SHP77 treated with DMSO at 0.1 percent for 48 hours (cell line): Measurements from ENCODE around the gene NISCH.
A peak's percentile ranks its signal among the peaks of the same experiment; 100 is the strongest.

Experiments
- DNase-seq: peaks from one replicate; lab custom pipeline; 2025; lab: John Stamatoyannopoulos, UW

Gene NISCH

DNA sequence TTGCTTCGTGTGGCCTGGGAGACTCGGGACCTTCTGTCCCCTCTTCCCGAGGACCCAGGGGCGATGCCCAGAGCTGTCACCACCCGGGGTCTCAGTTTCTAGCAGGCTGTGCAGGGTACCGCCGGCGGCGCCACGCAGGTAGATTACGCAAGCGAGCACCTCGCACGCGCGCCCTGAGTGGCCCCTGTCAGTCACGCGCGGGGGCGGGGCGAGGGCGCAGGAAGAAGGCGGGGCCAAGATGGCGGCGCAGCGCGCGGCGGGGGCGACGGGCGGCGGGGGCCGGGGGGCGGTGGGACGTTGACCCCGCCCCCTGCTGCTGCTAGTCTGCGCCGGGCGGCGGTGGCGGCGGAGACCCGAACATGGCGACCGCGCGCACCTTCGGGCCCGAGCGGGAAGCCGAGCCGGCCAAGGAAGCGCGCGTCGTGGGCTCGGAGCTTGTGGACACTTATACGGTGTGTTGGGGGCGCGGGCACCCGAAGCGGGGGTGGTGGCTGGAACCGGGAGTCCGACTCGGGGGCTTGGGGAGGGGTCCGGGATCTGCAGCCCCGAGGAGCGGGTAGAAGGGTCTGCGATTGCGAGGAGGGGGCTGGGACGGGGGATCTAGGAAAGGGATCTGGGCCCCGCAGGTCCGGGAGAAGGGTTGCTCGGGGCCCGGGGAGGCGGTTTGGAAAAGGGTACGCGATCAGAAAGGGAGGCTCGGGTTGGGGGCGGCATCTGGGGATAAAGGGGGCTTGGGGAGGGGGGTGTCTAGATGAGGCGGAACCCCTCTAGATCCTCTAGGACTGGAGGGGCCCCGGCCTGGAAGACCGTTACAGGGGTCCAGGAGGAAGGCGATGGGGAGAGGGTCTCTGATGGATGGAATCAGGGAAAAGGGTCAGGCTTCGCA, at the start of gene NISCH:
Gene NISCH (plus strand): TSS at position 322 of the 886 bp plus-strand sequence. CDS start 38 bp downstream, at position 360.
- no peak for DNase-seq

DNA sequence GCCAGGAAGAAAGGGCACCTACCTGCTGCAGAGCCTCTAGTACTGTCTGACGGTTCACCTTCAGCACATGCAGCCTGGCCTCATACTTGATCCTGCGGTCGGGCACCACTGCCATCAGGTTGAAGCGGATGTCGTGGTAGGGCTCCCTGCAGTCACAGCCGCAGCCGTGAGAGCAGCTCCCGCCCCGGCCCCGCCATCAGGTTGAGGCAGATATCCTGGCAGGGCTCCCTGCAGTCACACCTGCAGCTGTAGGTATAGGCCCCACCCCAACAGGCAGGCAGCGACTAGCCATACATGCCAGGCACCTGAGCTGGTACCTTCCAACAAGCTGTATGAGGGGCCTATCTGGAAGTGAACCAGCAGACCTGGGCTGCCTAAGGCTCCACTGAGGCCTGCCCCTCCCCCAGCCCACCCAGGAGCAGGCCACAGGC, 49.2 kb upstream of the NISCH start:
- DNase-seq: no peak

- no peak for DNase-seq
These were observed 48.5 kb upstream of the NISCH start for GRCh38 chr3:52406791-52407510.

- no peak for DNase-seq
These were observed 47.6 kb upstream of the NISCH start for GRCh38 chr3:52407779-52408178.

DNA sequence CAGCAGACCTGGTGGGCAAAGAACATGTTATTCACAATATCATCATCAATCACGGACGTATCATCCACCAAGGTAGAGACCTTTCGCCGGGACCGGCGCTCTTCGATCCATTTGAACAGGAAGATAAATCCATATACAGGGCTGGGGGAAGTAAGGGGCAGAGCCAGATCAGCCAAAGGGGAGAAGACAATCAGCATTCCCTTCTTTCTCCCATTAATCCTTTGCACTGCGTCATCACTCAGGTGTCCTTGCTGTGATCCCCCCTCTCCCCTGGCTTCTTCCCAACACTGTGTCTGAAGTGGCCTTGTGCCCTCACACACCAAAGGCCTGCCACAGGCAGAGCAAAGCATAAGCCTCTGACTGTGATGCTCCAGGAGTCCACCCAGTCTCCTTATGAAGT, 46.9 kb upstream of the NISCH start:
- no peak for DNase-seq

DNA sequence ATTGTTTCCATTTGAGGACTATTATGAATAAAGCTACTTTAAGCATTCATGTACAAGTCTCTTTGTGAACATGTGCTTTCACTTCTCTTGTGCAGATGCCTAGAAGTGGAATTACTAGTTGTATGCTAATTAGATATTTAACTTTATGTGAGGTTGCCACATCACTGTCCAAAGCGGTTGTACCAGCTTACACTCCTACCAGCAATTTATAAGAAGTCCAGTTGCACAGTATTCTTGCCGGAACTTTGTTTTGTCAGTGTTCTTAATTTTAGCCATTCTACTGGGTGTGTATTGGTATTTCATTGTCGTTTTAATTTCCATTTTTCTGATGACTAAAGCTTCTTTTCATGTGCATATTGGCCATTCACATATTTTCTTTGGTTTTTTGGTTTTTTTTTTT, 39.6 kb upstream of the NISCH start:
- no peak for DNase-seq

DNA sequence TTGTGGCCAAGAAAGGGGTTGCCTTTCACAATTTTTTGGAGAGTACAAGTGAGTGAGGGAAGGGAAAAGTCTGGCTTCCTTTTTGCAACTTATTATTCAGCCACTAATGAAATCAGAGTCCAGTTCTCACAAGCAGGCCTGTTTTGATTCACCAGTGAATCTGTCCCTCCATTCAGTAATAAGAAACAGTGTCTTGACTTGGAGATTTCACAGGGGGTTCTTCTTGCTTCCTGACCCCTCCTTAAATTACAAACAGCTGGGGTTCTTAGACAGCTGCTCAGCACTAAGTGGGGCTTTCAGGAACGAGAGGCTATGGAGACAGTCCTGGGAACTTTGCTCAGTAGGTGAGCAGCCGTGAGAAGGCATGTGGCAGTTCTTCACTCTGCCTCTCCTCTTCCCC, 35.0 kb upstream of the NISCH start:
- DNase-seq: no peak

- DNase-seq: no peak
These were observed 32.7 kb upstream of the NISCH start for GRCh38 chr3:52422669-52423068.

GRCh38 chr3:52423173-52423572, 32.2 kb upstream of the NISCH start:
- DNase-seq: no peak

DNA sequence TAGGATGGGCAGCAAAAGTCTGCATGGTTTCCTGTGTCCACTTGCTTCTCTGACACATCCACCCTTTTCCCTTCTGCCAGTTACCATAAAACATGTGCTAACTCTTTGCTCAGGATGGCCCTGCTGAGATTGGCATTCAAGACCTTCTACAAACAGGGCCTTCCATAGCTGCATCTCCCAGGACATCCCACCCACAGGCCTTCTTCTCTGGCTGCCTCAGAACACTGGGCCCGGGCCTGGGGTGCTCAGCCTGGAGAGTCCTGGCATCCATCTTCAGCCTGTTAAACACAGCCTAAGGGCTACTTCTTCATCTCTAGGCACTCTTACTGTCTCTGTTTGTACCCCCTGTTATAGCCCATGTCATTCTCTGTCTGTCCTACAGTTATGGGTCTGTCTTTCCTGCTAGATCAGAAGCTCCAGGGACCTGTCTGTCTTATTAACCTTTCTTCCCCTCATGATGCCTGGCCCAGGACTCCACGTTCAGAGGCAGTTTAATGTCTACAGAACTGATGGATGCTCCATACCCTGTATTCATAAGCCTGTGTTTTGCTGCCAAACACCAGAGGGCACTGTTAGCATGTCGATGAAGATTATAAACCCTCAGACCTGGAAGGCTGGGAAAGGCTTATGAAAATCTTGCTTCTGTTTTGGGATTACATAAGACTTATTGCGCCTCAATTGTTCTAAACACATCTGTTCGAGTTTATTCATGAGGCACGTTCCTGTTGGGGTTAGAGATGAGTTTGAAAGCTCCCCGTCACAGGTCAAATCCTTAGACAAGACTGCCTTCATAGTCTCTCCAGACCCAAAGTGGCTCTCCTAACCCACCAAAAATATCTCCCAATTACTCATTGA, 27.0 kb upstream of the NISCH start:
- peak; percentile 40 for DNase-seq

- no peak for DNase-seq
These were observed 26.4 kb upstream of the NISCH start for GRCh38 chr3:52429031-52429430.

GRCh38 chr3:52429779-52430415, 25.5 kb upstream of the NISCH start:
- no peak for DNase-seq

DNA sequence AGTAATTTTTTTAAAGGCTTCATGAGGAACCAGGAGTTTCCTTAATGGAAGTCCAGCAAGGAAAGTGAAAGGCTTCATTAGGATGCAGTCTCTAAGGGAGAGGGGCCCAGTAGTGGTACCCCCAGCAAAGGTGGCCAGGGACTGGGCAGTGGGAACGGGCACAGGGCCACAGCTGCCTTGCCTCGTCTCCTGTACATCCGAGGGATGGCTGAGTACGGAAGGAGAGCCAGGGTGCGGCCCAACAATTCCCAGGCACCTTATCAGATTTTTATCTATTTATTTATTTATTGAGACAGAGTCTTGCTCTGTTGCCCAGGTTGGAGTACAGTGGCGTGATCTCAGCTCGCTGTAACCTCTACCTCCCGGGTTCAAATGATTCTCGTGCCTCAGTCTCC, 25.0 kb upstream of the NISCH start:
- DNase-seq: no peak

DNA sequence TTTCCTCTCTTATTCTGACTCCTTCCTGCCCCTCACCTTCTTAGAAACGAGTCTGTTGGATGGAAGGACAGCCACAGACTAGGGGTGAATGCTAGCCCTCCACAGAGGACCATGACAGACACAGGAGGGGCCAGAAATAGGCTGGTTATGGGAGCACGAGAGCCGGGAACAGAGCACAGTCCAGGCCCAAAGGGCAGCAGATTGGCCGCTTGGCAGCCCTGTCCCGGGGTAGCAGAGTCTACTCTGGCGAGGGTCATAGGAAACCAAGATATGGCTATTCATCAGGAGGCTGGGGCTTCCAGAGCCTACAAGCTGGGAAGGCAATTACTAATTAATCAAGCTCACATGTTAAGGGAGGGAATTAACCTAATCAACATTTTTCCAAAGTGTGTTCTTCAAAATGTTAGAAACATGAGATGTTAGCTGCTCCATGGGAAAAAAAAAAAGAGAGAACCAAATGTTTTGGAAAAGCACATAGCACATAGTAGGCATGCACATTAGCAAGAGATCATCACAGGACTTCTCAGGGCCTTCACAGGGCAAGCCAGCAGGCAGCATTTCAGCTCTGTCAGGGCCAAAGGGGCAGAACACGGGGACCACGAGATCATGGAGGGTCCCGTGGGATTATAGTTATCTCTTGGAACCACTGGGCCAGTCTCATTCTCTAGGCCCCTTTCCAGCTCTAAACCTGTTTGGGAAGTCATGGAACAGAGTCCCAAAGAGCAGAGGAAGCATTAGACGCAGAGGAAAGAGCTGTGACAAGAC, 23.8 kb upstream of the NISCH start:
- no peak for DNase-seq

- no peak for DNase-seq
These were observed 23.2 kb upstream of the NISCH start for GRCh38 chr3:52432225-52432624.

DNA sequence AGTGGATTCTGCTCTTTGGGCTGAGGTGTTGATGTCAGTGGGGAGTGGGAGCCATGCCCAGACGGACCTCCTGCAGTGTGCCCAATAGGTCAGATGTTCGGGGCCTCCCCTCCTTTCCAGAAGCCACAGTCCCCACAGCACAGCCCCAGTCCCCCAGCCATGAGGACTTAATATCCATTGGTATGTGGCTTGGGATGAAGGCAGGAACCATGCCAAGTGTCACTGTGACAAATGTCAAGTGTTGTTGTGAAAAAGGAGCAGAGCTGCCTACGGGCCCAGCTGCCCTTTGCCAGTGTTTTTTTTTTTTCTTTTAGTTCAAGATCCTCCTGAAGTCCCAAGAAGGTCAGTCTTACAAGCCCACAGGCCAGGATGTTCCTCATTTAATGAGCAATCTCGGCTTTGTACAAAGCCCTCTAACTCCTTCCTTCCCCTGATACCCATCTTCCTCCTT, 22.7 kb upstream of the NISCH start:
- DNase-seq: no peak

DNA sequence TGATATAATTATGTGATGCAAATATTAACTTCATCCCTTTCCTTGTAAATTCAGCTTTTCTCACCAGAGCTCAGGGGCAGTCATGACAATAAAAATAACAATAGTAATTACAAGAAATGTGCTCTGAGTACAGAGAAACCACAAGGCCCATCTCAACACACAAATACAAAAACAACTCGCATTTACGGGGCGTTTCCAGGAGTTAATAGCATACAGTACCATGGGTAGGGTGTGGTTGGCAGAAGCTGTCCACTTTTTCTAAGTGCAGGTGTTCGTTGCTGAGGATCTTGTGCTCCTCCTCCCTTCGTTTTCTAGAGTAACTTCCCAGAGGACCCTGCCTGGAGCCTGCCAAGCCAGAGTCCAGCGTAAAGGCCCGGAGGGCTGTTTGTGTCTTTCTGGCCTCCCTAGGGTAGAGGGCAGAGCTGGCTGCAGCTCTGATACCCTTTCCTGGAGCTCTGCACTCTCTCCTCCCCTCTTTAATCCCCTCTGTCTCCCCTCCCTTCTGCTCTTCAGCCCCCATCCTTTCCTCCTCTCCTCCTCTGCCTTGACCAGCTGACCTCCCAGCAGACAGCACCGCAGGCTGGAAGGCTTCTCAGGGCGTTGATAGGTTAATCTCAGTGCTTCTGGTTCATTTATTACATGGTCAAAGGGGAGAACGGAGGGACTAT, 21.9 kb upstream of the NISCH start:
- no peak for DNase-seq

DNA sequence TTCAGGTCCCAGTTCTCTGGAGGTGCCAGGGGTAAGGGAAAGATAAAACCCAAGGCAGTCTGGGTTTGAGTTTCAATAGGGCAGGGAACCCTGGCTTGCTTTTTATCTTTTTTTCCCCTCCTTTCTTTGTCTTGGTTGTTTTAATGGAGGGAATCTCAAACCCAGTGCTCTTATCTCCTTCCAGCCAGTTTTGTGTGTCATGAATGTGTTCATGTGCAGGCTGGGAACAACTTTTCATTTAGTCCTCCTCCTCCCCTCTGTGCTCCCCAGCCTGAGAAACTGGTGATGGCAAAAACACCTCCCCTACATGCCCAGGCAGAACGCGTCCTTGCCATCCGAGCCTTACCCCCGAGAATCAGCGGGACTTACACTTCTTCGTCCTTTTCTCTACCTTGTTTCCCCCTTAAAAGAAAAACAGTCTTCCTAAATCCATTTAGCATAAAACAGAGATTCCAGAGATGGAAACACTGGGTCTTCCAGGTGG, 21.4 kb upstream of the NISCH start:
- no peak for DNase-seq

GRCh38 chr3:52434491-52435115, 20.8 kb upstream of the NISCH start:
- no peak for DNase-seq
